ENCODE data around the gene SLC37A3.

GRCh38 chr7:140330595-140330994 is 67.7 kb downstream of the SLC37A3 start:
- TF ChIP-seq, protein P1, sequence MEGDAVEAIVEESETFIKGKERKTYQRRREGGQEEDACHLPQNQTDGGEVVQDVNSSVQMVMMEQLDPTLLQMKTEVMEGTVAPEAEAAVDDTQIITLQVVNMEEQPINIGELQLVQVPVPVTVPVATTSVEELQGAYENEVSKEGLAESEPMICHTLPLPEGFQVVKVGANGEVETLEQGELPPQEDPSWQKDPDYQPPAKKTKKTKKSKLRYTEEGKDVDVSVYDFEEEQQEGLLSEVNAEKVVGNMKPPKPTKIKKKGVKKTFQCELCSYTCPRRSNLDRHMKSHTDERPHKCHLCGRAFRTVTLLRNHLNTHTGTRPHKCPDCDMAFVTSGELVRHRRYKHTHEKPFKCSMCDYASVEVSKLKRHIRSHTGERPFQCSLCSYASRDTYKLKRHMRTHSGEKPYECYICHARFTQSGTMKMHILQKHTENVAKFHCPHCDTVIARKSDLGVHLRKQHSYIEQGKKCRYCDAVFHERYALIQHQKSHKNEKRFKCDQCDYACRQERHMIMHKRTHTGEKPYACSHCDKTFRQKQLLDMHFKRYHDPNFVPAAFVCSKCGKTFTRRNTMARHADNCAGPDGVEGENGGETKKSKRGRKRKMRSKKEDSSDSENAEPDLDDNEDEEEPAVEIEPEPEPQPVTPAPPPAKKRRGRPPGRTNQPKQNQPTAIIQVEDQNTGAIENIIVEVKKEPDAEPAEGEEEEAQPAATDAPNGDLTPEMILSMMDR (IDR thresholded peaks at IDR 0.05; ENCODE audit: poor library complexity), result no peak
- no peak for TF ChIP-seq EZH2 (IDR thresholded peaks at IDR 0.05; ENCODE audit: borderline replicate concordance)
